Stimulated activated CD4-positive, alpha-beta T cell treated with anti-CD3 and anti-CD28 coated beads, Interleukin-15, amount 100 ng/mL, for 48 hours (primary cell): ENCODE measurements around the gene MRPL34.

ENCODE experiments used
- DNase-seq, 2 donors: peaks; one replicate each; pipeline ENCODE4 v3.0.0-alpha.2; 2020; ENCODE audit warnings: low read depth in 2 of 2

MRPL34 gene

GRCh38 chr19:17341386-17341785 lies 35.7 kb downstream of the MRPL34 start:
- no peak for DNase-seq

DNA sequence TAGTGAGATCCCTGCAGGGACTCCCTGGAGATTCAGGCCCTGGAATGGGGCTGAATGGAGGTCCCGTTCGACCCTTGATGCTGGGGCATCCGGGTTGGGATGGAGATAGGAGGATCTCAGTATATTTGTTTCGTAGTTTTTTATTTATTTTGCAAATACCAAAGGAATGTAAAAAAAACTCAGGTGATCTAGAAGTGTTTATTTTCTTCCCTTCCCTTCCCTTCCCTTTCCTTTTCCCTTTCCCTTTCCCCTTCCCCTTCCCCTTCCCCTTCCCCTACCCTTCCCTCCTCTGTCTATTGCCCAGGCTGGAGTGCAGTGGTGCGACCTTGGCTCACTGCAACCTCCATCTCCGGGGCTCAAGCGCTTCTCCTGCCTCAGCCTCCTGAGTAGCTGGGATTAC lies 36.2 kb downstream of the MRPL34 start:
- no peak for DNase-seq

DNA sequence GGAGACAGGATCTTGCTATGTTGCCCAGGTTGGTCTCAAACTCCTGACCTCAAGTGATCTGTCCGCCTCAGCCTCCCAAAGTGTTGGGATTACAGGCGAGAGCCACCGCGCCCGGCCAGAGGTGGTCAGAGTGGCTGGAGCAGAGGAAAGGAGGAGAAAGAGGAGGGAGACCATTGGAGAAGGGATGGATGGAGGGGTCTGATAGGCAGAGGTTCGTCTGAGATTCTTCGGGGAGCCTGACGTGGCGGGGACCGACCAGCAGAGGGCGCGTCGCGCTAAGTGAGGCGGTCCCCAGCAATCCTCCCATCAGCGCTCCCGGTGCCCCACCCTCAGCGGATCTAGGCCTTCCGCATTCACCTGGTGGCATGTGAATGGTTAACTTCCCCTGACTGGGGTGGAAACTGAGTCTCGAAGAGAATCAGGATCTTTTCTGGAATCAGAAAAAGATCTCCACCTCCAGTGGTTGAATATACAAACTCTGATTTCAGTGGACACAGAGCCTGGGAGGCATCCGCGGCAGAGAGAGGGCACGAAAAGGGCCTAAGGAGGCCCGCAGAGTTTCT lies 40.5 kb downstream of the MRPL34 start:
- DNase-seq: peak; percentile 59 to 76

- DNase-seq: no peak
Measured at GRCh38 chr19:17347361-17347760, 41.7 kb downstream of the MRPL34 start.

- no peak for DNase-seq
Measured at GRCh38 chr19:17347877-17348276, 42.2 kb downstream of the MRPL34 start.

DNA sequence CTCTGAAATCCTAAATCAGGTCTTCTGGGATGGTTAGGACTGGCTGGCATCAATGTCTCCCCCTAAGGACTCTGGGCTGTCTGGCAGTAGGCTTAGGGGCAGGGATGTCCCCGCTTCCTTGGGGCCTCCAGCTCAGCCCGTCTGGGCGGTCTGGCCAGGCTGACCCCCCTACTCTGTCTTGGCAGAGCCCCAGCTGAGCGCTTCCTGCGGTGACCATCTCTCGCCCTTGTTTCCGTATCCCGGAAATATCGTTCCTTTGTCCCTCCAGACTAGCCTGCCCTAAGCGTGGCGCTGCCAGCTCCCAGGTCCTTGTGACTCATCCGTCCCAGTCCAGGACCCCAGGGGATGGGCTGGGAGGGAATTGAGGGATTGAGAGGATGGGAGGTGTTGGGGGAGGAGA lies 43.0 kb downstream of the MRPL34 start:
- DNase-seq: no peak

DNA sequence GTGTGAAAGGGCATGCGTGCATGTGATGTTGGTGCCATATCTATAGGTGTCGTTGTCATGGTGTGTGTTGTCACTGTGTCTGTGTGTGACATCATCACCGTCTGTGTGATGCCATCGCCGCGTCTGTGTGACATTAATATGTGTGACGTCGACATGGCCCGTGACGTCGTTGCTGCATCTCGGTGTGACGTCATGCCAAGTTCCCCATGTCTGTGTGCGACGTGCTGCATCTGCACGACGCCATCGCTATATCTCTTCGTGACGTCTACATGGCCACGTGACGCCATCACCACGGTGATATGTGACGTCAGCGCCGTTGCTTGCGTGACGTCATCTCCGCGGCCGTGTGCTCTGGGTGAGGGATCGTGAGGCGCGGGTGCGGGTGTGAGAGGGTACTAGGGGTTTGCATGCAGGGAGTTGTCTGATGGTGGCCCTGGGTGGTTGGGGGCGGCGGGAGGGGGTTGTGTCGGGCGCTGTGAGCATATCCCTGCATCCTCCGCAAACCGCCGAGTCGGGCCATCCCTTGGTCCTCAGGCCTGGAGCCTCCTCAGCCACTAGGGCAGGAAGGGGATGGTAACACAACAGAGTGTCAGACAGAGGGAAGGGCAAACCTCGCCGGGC lies 46.3 kb downstream of the MRPL34 start:
- no peak for DNase-seq

GRCh38 chr19:17352608-17353280 lies 47.1 kb downstream of the MRPL34 start:
- no peak for DNase-seq

DNA sequence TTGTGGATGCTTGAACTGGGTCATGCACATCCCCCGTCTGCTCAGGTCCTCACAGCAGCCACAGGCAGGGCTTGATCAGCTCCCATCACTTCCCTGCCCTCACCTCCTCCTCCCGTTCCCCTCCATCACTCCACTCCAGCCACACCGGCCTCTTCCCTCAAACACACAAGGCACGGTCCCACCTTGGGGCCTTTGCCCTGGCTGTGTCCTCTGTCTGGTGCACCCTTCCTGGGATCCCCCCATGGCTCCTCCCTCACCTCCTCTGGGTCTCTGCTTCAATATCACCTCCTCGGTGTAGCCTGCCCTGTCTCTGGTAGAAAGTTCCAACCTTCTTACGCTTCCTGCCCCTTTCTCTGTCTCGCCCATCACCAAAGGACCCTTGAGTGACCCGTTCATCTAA lies 47.7 kb downstream of the MRPL34 start:
- no peak for DNase-seq
